Neural progenitor cell (in vitro differentiated cells): ENCODE measurements around the gene SMIM28.

Experiments used
- CTCF ChIP-seq: fragments of 200-600 bp; sonication (generic); IDR thresholded peaks from 2 replicates; pipeline ENCODE4 v1.5.1; 2017; ENCODE audit warnings: antibody characterized with exemption, mild to moderate bottlenecking
- EZH2phosphoT487 ChIP-seq: fragments of 200-600 bp; sonication (generic); IDR thresholded peaks from 2 replicates; pipeline ENCODE4 v1.6.1; 2017; ENCODE audit warnings: antibody characterized with exemption

- TF ChIP-seq CTCF (no peak), EZH2phosphoT487 (no peak)
Observed at GRCh38 chr6:138427701-138428100, 50.0 kb downstream of the SMIM28 start.
